Spinal cord (tissue), 10 donors: ENCODE data around the gene ANKRD40. TPM values are rescaled to one million over a fixed set of nuclear protein-coding genes. Genes with fewer than 3 reads are reported as not detected.

Experiments
- DNase-seq, 6 donors: peaks; one replicate each; pipeline versions ENCODE4 v3.0.0 to v3.0.0-alpha.2; 2013 to 2015; ENCODE audit warnings: low spot score in 6 of 6, low read depth in 4 of 6
- H3K27ac ChIP-seq: one replicate; pipeline ENCODE4 v1.5.1; 2013; ENCODE audit warnings: low read depth, low read length, control low read depth
- H3K27me3 ChIP-seq: one replicate; pipeline ENCODE4 v1.6.1; 2013; ENCODE audit warnings: low read length; ENCODE audit not compliant: control insufficient read depth, insufficient read depth
- H3K36me3 ChIP-seq: one replicate; pipeline ENCODE4 v1.6.1; 2013; ENCODE audit warnings: low read length; ENCODE audit not compliant: control insufficient read depth, insufficient read depth
- H3K4me1 ChIP-seq: one replicate; pipeline ENCODE4 v1.6.1; 2013; ENCODE audit warnings: low read length; ENCODE audit not compliant: control insufficient read depth, insufficient read depth
- H3K4me3 ChIP-seq: one replicate; pipeline ENCODE4 v1.5.1; 2013; ENCODE audit warnings: low read depth, low read length, control low read depth
- H3K9me3 ChIP-seq: one replicate; pipeline ENCODE4 v1.6.1; 2013; ENCODE audit warnings: low read length; ENCODE audit not compliant: control insufficient read depth, insufficient read depth
- WGBS: methylation state at CpG from one replicate; pipeline ENCODE4 v1.1.5; 2013; ENCODE audit warnings: missing lambda C conversion rate; ENCODE audit not compliant: insufficient coverage; 5-methylcytosine and 5-hydroxymethylcytosine counted together
- long read RNA-seq, 4 donors: transcript quantifications; one replicate each; lab custom pipeline, GENCODE V29; 2026
- polyA plus RNA-seq, 2 donors: library from polyadenylated mRNA; unstranded; fragments of 120-200 nt; gene quantifications; one replicate each; pipeline ENCODE4 v1.2.1, GENCODE V29; 2013; ENCODE audit not compliant: insufficient read length in 2 of 2
- total RNA-seq, 2 donors: library from RNA; depleted of rRNA in 1 of 2; stranded (reverse); fragments of 120-200 nt in 1 of 2; fragments of >200 nt in 1 of 2; gene quantifications; one replicate each; pipeline versions ENCODE4 v1.2.3 to v1.2.4, GENCODE V29; 2013 to 2014
- donor health status: healthy.

ANKRD40 gene, protein sequence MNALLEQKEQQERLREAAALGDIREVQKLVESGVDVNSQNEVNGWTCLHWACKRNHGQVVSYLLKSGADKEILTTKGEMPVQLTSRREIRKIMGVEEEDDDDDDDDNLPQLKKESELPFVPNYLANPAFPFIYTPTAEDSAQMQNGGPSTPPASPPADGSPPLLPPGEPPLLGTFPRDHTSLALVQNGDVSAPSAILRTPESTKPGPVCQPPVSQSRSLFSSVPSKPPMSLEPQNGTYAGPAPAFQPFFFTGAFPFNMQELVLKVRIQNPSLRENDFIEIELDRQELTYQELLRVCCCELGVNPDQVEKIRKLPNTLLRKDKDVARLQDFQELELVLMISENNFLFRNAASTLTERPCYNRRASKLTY
- total RNA-seq: 10 to 100 TPM; 39.3 to 47.5 TPM
- 10 to 100 TPM; 35.7 to 41.4 TPM for polyA plus RNA-seq
- long read RNA-seq, donor 1, full-length matches to known transcripts: 16 of 910 reads
- long read RNA-seq, donor 1, partial matches to known transcripts: 829 of 910 reads
- long read RNA-seq, donor 1, other reads (novel, unspliced or antisense): 65 of 910 reads
- long read RNA-seq, donor 2, full-length matches to known transcripts: 6 of 372 reads
- long read RNA-seq, donor 2, partial matches to known transcripts: 343 of 372 reads
- long read RNA-seq, donor 2, other reads (novel, unspliced or antisense): 23 of 372 reads
- long read RNA-seq, donor 3, full-length matches to known transcripts: 2 of 562 reads
- long read RNA-seq, donor 3, partial matches to known transcripts: 428 of 562 reads
- long read RNA-seq, donor 3, other reads (novel, unspliced or antisense): 132 of 562 reads
- long read RNA-seq, donor 4, full-length matches to known transcripts: 10 of 15 reads
- long read RNA-seq, donor 4, partial matches to known transcripts: 5 of 15 reads
- long read RNA-seq, donor 4, other reads (novel, unspliced or antisense): 0 of 15 reads

DNA sequence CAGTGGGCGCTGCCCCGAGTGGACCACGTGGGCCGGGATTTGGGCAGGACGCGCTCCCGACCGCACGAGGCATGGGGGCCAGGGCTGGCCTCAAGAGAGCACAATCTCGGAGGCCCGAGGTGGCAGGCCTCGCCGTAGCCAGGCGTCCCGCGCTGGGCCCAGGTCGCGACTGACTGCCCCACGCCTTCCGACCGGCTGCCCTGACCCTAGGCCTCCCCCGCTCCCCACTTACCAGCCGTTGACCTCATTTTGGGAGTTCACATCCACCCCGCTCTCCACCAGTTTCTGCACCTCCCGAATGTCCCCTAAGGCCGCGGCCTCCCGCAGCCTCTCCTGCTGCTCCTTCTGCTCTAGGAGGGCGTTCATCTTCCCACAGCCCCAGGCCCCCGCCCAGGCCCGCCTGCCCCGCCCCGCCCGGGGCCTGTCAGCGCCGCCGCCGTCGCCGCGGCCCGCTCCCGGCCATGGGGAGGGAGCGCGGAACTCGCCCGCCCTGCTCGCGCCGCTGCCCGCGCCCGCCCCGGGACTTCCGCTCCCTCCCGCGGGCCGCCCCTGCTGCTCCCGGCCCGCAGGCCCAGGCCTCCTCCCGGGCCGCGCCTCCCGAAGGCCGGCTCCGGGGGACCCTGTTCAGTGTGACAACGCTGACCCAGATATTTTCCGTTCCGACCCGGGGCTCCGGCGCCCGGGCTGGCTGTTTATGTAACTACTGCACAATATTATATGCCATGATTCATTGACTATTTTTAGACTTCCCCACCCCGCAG lies at the start of gene ANKRD40:
TSS of gene ANKRD40 (minus strand) at position 626 of the 761 bp plus-strand sequence. CDS start at position 366, 260 bp downstream.
- Histone ChIP-seq H3K27ac (peak within 1 kb of the TSS; percentile 94), H3K9me3 (no peaks in the 10 kb centered on the region), H3K4me3 (peak within 1 kb of the TSS; percentile 72), H3K4me1 (peaks cover 23% of the 10 kb centered on the region), H3K27me3 (no peaks in the 10 kb centered on the region), H3K36me3 (peaks cover 11% of the 10 kb centered on the region)
- WGBS: 0% methylated on average over 70 of the region's 74 CpGs
- DNase-seq: peak in 4 of 6 donors; percentile 70 to 95 (median 82)

- WGBS: no CpG with 5 or more reads among the region's 2 CpGs
- no peak for DNase-seq
- H3K27ac ChIP-seq: no peak overlapping the region
- no peaks in the 10 kb centered on the region for H3K27me3 ChIP-seq
- H3K36me3 ChIP-seq: peaks cover 3% of the 10 kb centered on the region
- no peaks in the 10 kb centered on the region for H3K4me1 ChIP-seq
- H3K9me3 ChIP-seq: no peaks in the 10 kb centered on the region
- H3K4me3 ChIP-seq: no peak overlapping the region
These were observed 46.8 kb upstream of the ANKRD40 start for GRCh38 chr17:50754521-50754920.

DNA sequence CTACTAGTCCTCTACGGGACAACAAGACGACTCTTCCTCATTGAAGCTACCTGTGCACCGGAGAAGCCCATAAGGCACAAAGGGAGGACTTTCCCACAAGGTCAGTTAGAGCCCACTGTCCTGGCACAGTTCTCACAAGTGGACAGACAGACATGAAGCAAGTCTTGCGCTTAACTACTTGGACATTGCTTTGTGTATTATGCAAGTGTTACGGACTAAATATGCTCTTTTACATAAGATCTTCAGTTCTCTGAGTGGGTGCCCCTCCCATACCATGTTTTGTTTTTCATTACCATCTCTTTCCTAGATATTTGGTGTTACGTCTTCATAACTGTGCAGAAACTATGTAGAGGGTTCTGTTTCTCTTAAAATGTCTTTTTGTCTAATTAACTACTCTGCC lies 41.5 kb upstream of the ANKRD40 start:
- Histone ChIP-seq H3K27ac (no peak overlapping the region), H3K9me3 (no peaks in the 10 kb centered on the region), H3K4me1 (no peaks in the 10 kb centered on the region), H3K36me3 (peaks cover 17% of the 10 kb centered on the region), H3K27me3 (no peaks in the 10 kb centered on the region), H3K4me3 (no peak overlapping the region)
- DNase-seq: no peak
- 96% methylated on average over 3 of the region's 6 CpGs for WGBS

DNA sequence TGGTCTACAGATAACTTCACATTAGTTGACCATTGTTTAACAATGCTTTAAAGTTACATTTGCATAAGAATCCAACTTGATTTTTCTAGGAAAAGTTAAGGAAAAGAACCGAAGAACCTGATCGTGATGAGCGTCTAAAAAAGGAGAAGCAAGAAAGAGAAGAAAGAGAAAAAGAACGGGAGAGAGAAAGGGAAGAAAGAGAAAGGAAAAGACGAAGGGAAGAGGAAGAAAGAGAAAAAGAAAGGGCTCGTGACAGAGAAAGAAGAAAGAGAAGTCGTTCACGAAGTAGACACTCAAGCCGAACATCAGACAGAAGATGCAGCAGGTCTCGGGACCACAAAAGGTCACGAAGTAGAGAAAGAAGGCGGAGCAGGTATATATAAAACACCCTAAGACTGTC lies 37.9 kb upstream of the ANKRD40 start:
- Histone ChIP-seq H3K4me3 (no peak overlapping the region), H3K27me3 (no peaks in the 10 kb centered on the region), H3K36me3 (peaks cover 29% of the 10 kb centered on the region), H3K27ac (no peak overlapping the region), H3K9me3 (no peaks in the 10 kb centered on the region), H3K4me1 (no peaks in the 10 kb centered on the region)
- WGBS: 93% methylated on average over 8 of the region's 12 CpGs
- DNase-seq: no peak

GRCh38 chr17:50739098-50739497 lies 31.4 kb upstream of the ANKRD40 start:
- DNase-seq: no peak
- H3K4me3 ChIP-seq: no peak overlapping the region
- no peaks in the 10 kb centered on the region for H3K4me1 ChIP-seq
- peaks cover 20% of the 10 kb centered on the region for H3K36me3 ChIP-seq
- no peaks in the 10 kb centered on the region for H3K9me3 ChIP-seq
- H3K27ac ChIP-seq: no peak overlapping the region
- no peaks in the 10 kb centered on the region for H3K27me3 ChIP-seq
- WGBS: no CpG with 5 or more reads among the region's 2 CpGs

DNA sequence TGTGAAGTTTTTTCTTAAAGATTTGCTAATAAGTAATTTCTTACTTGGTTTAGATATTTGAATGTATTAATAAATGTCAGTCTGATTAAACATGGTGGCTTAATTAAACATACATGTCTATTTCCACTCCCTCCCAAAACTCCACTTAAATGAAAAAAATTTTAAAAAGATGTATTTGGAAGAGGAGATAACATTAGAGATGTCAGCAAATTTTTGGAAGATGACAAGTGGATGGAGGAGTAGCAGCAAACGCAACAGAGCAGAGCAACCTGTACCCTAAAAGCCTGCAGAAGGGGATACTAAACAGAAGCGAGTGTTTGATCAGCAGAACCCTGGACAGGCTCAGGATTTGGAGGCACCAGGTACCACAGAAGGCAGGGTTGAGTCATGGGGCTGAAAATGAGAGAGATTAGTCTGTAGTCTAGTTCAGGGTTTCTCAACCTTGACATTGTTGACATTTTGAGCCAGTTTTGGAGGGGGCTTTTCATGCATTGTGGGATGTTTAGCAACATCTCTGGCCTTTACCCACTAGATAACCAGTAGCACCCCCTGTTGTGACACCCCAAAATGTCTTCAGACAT lies 29.5 kb upstream of the ANKRD40 start:
- WGBS: 100% methylated on average over 2 of the region's 2 CpGs
- no peaks in the 10 kb centered on the region for H3K4me1 ChIP-seq
- no peak overlapping the region for H3K4me3 ChIP-seq
- no peak overlapping the region for H3K27ac ChIP-seq
- DNase-seq: no peak
- H3K9me3 ChIP-seq: no peaks in the 10 kb centered on the region
- peaks cover 18% of the 10 kb centered on the region for H3K36me3 ChIP-seq
- no peaks in the 10 kb centered on the region for H3K27me3 ChIP-seq

GRCh38 chr17:50735287-50735686 lies 27.6 kb upstream of the ANKRD40 start:
- H3K27ac ChIP-seq: no peak overlapping the region
- DNase-seq: no peak
- WGBS: 40% methylated on average over 1 of the region's 3 CpGs
- no peak overlapping the region for H3K4me3 ChIP-seq
- no peaks in the 10 kb centered on the region for H3K27me3 ChIP-seq
- H3K36me3 ChIP-seq: peaks cover 4% of the 10 kb centered on the region
- H3K4me1 ChIP-seq: no peaks in the 10 kb centered on the region
- H3K9me3 ChIP-seq: no peaks in the 10 kb centered on the region

- H3K9me3 ChIP-seq: no peaks in the 10 kb centered on the region
- no peaks in the 10 kb centered on the region for H3K36me3 ChIP-seq
- peaks cover 4% of the 10 kb centered on the region for H3K4me1 ChIP-seq
- 84% methylated on average over 7 of the region's 7 CpGs for WGBS
- no peak for DNase-seq
- H3K27me3 ChIP-seq: no peaks in the 10 kb centered on the region
- H3K4me3 ChIP-seq: no peak overlapping the region
- no peak overlapping the region for H3K27ac ChIP-seq
These were observed 24.1 kb upstream of the ANKRD40 start for GRCh38 chr17:50731575-50732460.
